ENCODE results near the gene PACS2. TPM values are rescaled to one million over a fixed set of nuclear protein-coding genes. Genes with fewer than 3 reads are reported as not detected.

PACS2 gene
- total RNA-seq, 1 experiment from 2014 or later: 72.5 TPM

DNA sequence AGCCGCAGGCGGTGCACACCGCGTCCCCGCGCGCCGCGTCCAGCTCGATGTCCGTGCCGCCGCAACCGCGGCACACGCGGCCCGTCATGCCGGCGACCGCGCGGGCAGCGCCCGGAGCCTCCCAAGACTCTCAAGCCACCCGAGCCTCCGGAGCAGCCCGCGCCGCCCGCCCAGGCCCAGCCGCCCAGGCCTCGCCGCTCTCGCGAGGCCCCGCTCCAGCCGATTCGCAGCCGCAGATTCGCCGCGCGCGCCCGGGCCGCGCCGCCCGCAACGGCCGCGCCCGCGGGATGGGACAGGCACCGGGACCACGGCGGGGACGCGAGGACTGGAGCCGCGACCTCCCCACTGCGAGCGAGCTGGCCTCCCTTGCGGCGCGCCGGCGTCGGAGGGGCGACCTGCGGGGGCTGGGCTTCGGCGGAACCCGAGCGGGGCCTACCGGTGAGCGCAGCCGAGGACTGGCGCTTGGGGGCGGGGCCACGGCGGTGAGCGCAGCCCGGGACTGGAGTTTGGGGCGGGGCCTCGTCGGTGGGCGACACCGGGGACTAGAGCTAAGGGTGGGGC lies 13.9 kb upstream of the PACS2 start, which contains the start of gene BRF1:
TSS of gene BRF1 (minus strand) at position 460 of the 561 bp plus-strand sequence. CDS start at position 88, 372 bp downstream.
- Mint-ChIP-seq H3K4me1 (peaks cover 5 to 11% of the 10 kb centered on the region in 2 experiments; a peak in 3 of 4 replicates), H3K27ac (peak within 1 kb of the TSS in 2 of 3 experiments; percentile 73 to 88; a peak in 3 of 7 replicates), H3K4me3 (peak within 1 kb of the TSS; percentile 79 to 90), H3K27me3 (ENCODE audit: low read depth) (peaks cover 28% of the 10 kb centered on the region), H3K36me3 (ENCODE audit: insufficient read depth in 1 of 3, low read depth in 3 of 3) (peaks cover 3 to 6% (median 5%) of the 10 kb centered on the region in 3 experiments; a peak in 3 of 7 replicates), H3K9me3 (peaks cover 5 to 6% of the 10 kb centered on the region in 2 experiments; a peak in 4 of 5 replicates)
- no peak within 1 kb of the TSS for H2BK15ac ChIP-seq (ENCODE audit: low read depth, low read length)
- peaks cover 4% of the 10 kb centered on the region; the same call in 1 of the 2 replicates for H3K79me2 ChIP-seq (ENCODE audit: insufficient read depth, low read length)
- H2AK5ac ChIP-seq (ENCODE audit: insufficient read length, low read length): no peak within 1 kb of the TSS
- no peak within 1 kb of the TSS for H3T11ph ChIP-seq (ENCODE audit: low read length)
- no peak within 1 kb of the TSS for H4K91ac ChIP-seq (ENCODE audit: insufficient read length, low read depth, low read length)
- no peaks in the 10 kb centered on the region; the same call in 1 of the 2 replicates for H3K27me3 ChIP-seq (ENCODE audit: insufficient read depth, low read length)
- no peak within 1 kb of the TSS for H2AFZ ChIP-seq (ENCODE audit: low read length)
- H4K5ac ChIP-seq (ENCODE audit: insufficient read length, low read depth, low read length): no peak within 1 kb of the TSS
- no peak within 1 kb of the TSS for H3K4ac ChIP-seq (ENCODE audit: low read depth, low read length)
- peak; percentile 97 for DNase-seq
- no peaks in the 10 kb centered on the region for H4K20me1 ChIP-seq (ENCODE audit: control insufficient read depth, insufficient read depth, insufficient read length)
- H3K14ac ChIP-seq (ENCODE audit: insufficient read depth, low read length): peak within 1 kb of the TSS; percentile 88
- H3K4me1 ChIP-seq (ENCODE audit: insufficient read depth, low read length): no peaks in the 10 kb centered on the region
- peak within 1 kb of the TSS; percentile 29 for H3K9ac ChIP-seq (ENCODE audit: extremely low read depth, insufficient read length, low read length)
- H3K18ac ChIP-seq (ENCODE audit: insufficient read length, low read depth, low read length): peak within 1 kb of the TSS; percentile 86
- H3K79me1 ChIP-seq (ENCODE audit: insufficient read depth, low read depth, low read length, poor library complexity, severe bottlenecking): no peaks in the 10 kb centered on the region
- no peak within 1 kb of the TSS for H3K56ac ChIP-seq (ENCODE audit: insufficient read length, low read depth, low read length)
- no peak within 1 kb of the TSS for H2BK120ac ChIP-seq (ENCODE audit: low read depth, low read length, poor library complexity, severe bottlenecking)
- H2BK20ac ChIP-seq (ENCODE audit: low read depth, low read length, poor library complexity, severe bottlenecking): no peak within 1 kb of the TSS
- H3K9me3 ChIP-seq (ENCODE audit: control insufficient read depth, low read depth, low read length): no peaks in the 10 kb centered on the region
- H3K4me2 ChIP-seq (ENCODE audit: insufficient read depth, insufficient read length, low read length): peak within 1 kb of the TSS; percentile 62
- H2BK5ac ChIP-seq (ENCODE audit: insufficient read length, low read length): no peak within 1 kb of the TSS
- TF ChIP-seq, protein P1, sequence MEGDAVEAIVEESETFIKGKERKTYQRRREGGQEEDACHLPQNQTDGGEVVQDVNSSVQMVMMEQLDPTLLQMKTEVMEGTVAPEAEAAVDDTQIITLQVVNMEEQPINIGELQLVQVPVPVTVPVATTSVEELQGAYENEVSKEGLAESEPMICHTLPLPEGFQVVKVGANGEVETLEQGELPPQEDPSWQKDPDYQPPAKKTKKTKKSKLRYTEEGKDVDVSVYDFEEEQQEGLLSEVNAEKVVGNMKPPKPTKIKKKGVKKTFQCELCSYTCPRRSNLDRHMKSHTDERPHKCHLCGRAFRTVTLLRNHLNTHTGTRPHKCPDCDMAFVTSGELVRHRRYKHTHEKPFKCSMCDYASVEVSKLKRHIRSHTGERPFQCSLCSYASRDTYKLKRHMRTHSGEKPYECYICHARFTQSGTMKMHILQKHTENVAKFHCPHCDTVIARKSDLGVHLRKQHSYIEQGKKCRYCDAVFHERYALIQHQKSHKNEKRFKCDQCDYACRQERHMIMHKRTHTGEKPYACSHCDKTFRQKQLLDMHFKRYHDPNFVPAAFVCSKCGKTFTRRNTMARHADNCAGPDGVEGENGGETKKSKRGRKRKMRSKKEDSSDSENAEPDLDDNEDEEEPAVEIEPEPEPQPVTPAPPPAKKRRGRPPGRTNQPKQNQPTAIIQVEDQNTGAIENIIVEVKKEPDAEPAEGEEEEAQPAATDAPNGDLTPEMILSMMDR (conservative IDR thresholded peaks at IDR 0.05): no peak
- WGBS (ENCODE audit: extremely low coverage, insufficient read length, low lambda C conversion rate): no CpG with 5 or more reads among the region's 90 CpGs
- H3K23ac ChIP-seq (ENCODE audit: insufficient read length, low read depth, low read length): no peak within 1 kb of the TSS
- no peak within 1 kb of the TSS for H2BK12ac ChIP-seq (ENCODE audit: insufficient read length, low read depth, low read length)
- no peak within 1 kb of the TSS for H3K27ac ChIP-seq (ENCODE audit: insufficient read length, low read depth, low read length)
- peaks cover 8% of the 10 kb centered on the region for H3K23me2 ChIP-seq (ENCODE audit: insufficient read length, low read depth, low read length, poor library complexity, severe bottlenecking)
- H4K8ac ChIP-seq (replicated peaks; ENCODE audit: insufficient read length, low read depth, low read length): no peak within 1 kb of the TSS
